Neural cell (in vitro differentiated cells): ENCODE data around the gene CCDC90B. TPM values are rescaled to one million over a fixed set of nuclear protein-coding genes. Genes with fewer than 3 reads are reported as not detected.

Experiments
- H2AFZ ChIP-seq: fragments of 200-600, 300-800 bp; sonication (generic), shearing (Covaris generic); 2 replicates; pipeline ENCODE4 v1.6.0; 2014; ENCODE audit warnings: low read depth, mild to moderate bottlenecking, antibody characterized with exemption, low read length, moderate library complexity
- H3F3A ChIP-seq: fragments of 200-600 bp; shearing (Covaris generic); 2 replicates; pipeline ENCODE4 v1.6.1; 2016; ENCODE audit warnings: mild to moderate bottlenecking, moderate library complexity, mixed read lengths, antibody characterized with exemption, low read length; ENCODE audit not compliant: insufficient read depth, poor library complexity, severe bottlenecking
- H3K27ac ChIP-seq: fragments of 200-600, 300-800 bp; sonication (generic), shearing (Covaris generic); 2 replicates; pipeline ENCODE4 v1.5.1; 2014; ENCODE audit warnings: mild to moderate bottlenecking, low read length, moderate library complexity
- H3K27me3 ChIP-seq: fragments of 300-800, 200-600 bp; sonication (generic), shearing (Covaris generic); 2 replicates; pipeline ENCODE4 v1.6.0; 2014; ENCODE audit warnings: mild to moderate bottlenecking, low read depth, low read length, moderate library complexity; ENCODE audit not compliant: insufficient read depth
- H3K36me3 ChIP-seq: fragments of 300-800, 200-600 bp; sonication (generic), shearing (Covaris generic); 2 replicates; pipeline ENCODE4 v1.5.1; 2014; ENCODE audit warnings: mild to moderate bottlenecking, antibody characterized with exemption, low read length, moderate library complexity; ENCODE audit not compliant: insufficient read depth
- H3K4me2 ChIP-seq: fragments of 300-800, 200-600 bp; sonication (generic), shearing (Covaris generic); 2 replicates; pipeline ENCODE4 v1.6.0; 2014; ENCODE audit warnings: mild to moderate bottlenecking, low read length
- H3K4me3 ChIP-seq: fragments of 300-800, 200-600 bp; sonication (generic), shearing (Covaris generic); 2 replicates; pipeline ENCODE4 v1.5.1; 2014; ENCODE audit warnings: mild to moderate bottlenecking, low read length, moderate library complexity
- H3K79me2 ChIP-seq: fragments of 200-600 bp; shearing (Covaris generic); replicated peaks from 2 replicates; pipeline ENCODE4 v1.6.0; 2014; ENCODE audit warnings: mild to moderate bottlenecking, low read length, moderate library complexity; ENCODE audit not compliant: insufficient read depth
- H3K9ac ChIP-seq: fragments of 300-800, 200-600 bp; sonication (generic), shearing (Covaris generic); 2 replicates; pipeline ENCODE4 v1.6.1; 2016; ENCODE audit warnings: mild to moderate bottlenecking, low read length, mixed read lengths
- H3K9me2 ChIP-seq: fragments of 200-600 bp; shearing (Covaris generic); 2 replicates; pipeline ENCODE4 v1.6.1; 2016; ENCODE audit warnings: mild to moderate bottlenecking, low read length, mixed read lengths; ENCODE audit not compliant: insufficient read depth
- H3K9me3 ChIP-seq: fragments of 200-600, 300-800 bp; sonication (generic), shearing (Covaris generic); 2 replicates; pipeline ENCODE4 v1.6.1; 2016; ENCODE audit warnings: mild to moderate bottlenecking, mixed run types, low read length, moderate library complexity, mixed read lengths
- H4K20me1 ChIP-seq: fragments of 200-600 bp; shearing (Covaris generic); 2 replicates; pipeline ENCODE4 v1.6.1; 2016; ENCODE audit warnings: mild to moderate bottlenecking, mixed run types; ENCODE audit not compliant: insufficient read depth
- EP300 ChIP-seq: fragments of 450-650 bp; conservative IDR thresholded peaks from 2 replicates; pipeline ENCODE4 v1.6.1; 2014; ENCODE audit warnings: antibody characterized with exemption, mild to moderate bottlenecking, moderate library complexity; ENCODE audit not compliant: poor library complexity, severe bottlenecking
- EZH2 ChIP-seq: fragments of 200-600, 300-800 bp; shearing (Covaris generic), sonication (generic); IDR thresholded peaks from 2 replicates; pipeline ENCODE4 v1.6.1; 2014; ENCODE audit warnings: antibody characterized with exemption, low read length, borderline replicate concordance, mild to moderate bottlenecking; ENCODE audit not compliant: insufficient read depth, poor library complexity, severe bottlenecking
- MXI1 ChIP-seq: fragments of 450-650 bp; conservative IDR thresholded peaks from 2 replicates; pipeline ENCODE4 v1.6.1; 2014; ENCODE audit warnings: antibody characterized with exemption, mild to moderate bottlenecking; ENCODE audit not compliant: poor library complexity, severe bottlenecking
- POLR2AphosphoS5 ChIP-seq: IDR thresholded peaks from 2 replicates; pipeline ENCODE4 v1.6.1; 2012
- RAD21 ChIP-seq: fragments of 450-650 bp; conservative IDR thresholded peaks from 2 replicates; pipeline ENCODE4 v1.6.1; 2014; ENCODE audit warnings: antibody characterized with exemption, mild to moderate bottlenecking, moderate library complexity
- REST ChIP-seq: IDR thresholded peaks from 2 replicates; pipeline ENCODE4 v1.6.1; 2012; ENCODE audit warnings: borderline replicate concordance
- SMC3 ChIP-seq: fragments of 450-650 bp; conservative IDR thresholded peaks from 2 replicates; pipeline ENCODE4 v1.6.1; 2014; ENCODE audit warnings: antibody characterized with exemption, mild to moderate bottlenecking, moderate library complexity; ENCODE audit not compliant: poor library complexity
- TAF1 ChIP-seq: IDR thresholded peaks from 2 replicates; pipeline ENCODE4 v1.6.1; 2012; ENCODE audit warnings: low read depth
- polyA plus RNA-seq: library from polyadenylated mRNA; depleted of rRNA; stranded (reverse); fragments of >200 nt; gene quantifications from 2 replicates; pipeline ENCODE4 v1.2.3, GENCODE V29; 2014
- TF ChIP-seq, protein P1 (sequence below): fragments of 450-650 bp; IDR thresholded peaks from 2 replicates; pipeline ENCODE4 v1.5.1; 2014; ENCODE audit warnings: antibody characterized with exemption, mild to moderate bottlenecking, moderate library complexity; ENCODE audit not compliant: poor library complexity, severe bottlenecking

Gene CCDC90B
- polyA plus RNA-seq, 1 donor from 2014 or later, result 351 TPM

- H3K9me2 ChIP-seq, result no peaks in the 10 kb centered on the region
- TF ChIP-seq EZH2, result no peak
- TF ChIP-seq SMC3, result no peak
- no peak for TF ChIP-seq RAD21
- no peak for TF ChIP-seq EP300
- TF ChIP-seq, protein P1, sequence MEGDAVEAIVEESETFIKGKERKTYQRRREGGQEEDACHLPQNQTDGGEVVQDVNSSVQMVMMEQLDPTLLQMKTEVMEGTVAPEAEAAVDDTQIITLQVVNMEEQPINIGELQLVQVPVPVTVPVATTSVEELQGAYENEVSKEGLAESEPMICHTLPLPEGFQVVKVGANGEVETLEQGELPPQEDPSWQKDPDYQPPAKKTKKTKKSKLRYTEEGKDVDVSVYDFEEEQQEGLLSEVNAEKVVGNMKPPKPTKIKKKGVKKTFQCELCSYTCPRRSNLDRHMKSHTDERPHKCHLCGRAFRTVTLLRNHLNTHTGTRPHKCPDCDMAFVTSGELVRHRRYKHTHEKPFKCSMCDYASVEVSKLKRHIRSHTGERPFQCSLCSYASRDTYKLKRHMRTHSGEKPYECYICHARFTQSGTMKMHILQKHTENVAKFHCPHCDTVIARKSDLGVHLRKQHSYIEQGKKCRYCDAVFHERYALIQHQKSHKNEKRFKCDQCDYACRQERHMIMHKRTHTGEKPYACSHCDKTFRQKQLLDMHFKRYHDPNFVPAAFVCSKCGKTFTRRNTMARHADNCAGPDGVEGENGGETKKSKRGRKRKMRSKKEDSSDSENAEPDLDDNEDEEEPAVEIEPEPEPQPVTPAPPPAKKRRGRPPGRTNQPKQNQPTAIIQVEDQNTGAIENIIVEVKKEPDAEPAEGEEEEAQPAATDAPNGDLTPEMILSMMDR, result no peak
- no peak for TF ChIP-seq MXI1
- TF ChIP-seq POLR2AphosphoS5, result no peak
- no peak for TF ChIP-seq TAF1
- TF ChIP-seq REST, result no peak
Measured at GRCh38 chr11:83294208-83294607, 8.0 kb upstream of the CCDC90B start.

DNA sequence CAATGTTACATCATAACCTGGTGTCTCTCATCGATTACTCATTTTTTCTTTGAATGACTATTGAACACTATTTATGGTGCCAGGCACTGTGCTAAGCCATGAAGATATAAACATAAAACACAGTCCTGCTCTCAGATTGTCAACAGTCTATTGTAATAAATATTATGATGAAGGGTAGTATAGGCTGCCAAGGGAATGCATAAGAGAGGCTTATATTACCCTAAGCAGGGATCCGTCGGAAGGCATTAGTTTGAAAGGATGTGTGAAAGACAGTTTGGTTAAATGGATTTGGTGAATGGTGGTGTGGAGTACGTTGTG is 7.2 kb upstream of the CCDC90B start:
- Histone ChIP-seq H3K4me3 (no peak overlapping the region), H3K9ac (peak overlapping the region; percentile 55), H3K79me2 (no peaks in the 10 kb centered on the region)

More at GRCh38 chr11:83294208-83294607, 8.0 kb upstream of the CCDC90B start:
- H3K27ac ChIP-seq, result peak overlapping the region; percentile 94
- no peak overlapping the region for H2AFZ ChIP-seq
- H3K4me3 ChIP-seq, result no peak overlapping the region
- H4K20me1 ChIP-seq, result no peaks in the 10 kb centered on the region
- no peaks in the 10 kb centered on the region for H3K36me3 ChIP-seq
- no peaks in the 10 kb centered on the region for H3F3A ChIP-seq
- H3K9me3 ChIP-seq, result no peaks in the 10 kb centered on the region
- no peaks in the 10 kb centered on the region for H3K79me2 ChIP-seq
- H3K27me3 ChIP-seq, result no peaks in the 10 kb centered on the region
- peak overlapping the region; percentile 55 for H3K9ac ChIP-seq
- H3K4me2 ChIP-seq, result no peak overlapping the region

More for the DNA sequence above, 7.2 kb upstream of the CCDC90B start:
- no peaks in the 10 kb centered on the region for H3K9me2 ChIP-seq
- peak overlapping the region; percentile 3 for H3K4me2 ChIP-seq
- H2AFZ ChIP-seq, result peak overlapping the region; percentile 1
- H3K9me3 ChIP-seq, result no peaks in the 10 kb centered on the region
- TF ChIP-seq EZH2 (no peak), EP300 (no peak), MXI1 (no peak), SMC3 (no peak), TAF1 (no peak), REST (no peak), POLR2AphosphoS5 (no peak), RAD21 (no peak)
- TF ChIP-seq, protein P1, result no peak
- H3K27me3 ChIP-seq, result no peaks in the 10 kb centered on the region
- H4K20me1 ChIP-seq, result no peaks in the 10 kb centered on the region
- no peaks in the 10 kb centered on the region for H3F3A ChIP-seq
- H3K27ac ChIP-seq, result peak overlapping the region; percentile 94
- H3K36me3 ChIP-seq, result no peaks in the 10 kb centered on the region
